ENCODE measurements around the gene TBCB. TPM values are rescaled to one million over a fixed set of nuclear protein-coding genes. Genes with fewer than 3 reads are reported as not detected.
A peak's percentile ranks its signal among the peaks of the same experiment; 100 is the strongest.
"Not testable (repeated sequence)": the region's sequence is repeated elsewhere in the genome, so short reads cannot be mapped to it uniquely, and the experiment has no call there.

Gene TBCB
- total RNA-seq, 4 donors from 2014 or later = 183 to 254 (median 225) TPM

DNA sequence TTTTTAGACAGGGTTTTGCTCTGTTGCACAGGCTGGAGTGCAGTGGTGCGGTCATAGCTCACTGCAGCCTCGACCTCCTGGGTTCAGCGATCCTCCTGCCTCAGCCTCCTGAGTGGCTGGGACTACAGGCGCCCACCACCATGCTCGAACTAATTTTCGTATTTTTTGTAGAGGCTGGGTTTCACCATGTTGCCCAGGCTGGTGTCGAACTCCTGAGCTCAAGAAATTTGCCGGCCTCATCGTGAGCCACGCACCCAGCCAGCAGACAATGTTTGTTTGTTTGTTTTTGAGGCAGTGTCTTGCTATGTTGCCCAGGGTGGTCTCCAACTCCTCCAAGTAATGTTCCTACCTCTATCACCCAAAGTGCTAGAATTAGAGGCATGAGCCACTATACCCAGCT is 37.9 kb downstream of the TBCB start:
- peak overlapping the region; percentile 90 to 98 (median 94) for H3K27ac ChIP-seq
- 91 to 94% methylated on average over 10 of the region's 10 CpGs for WGBS, 2 donors

DNA sequence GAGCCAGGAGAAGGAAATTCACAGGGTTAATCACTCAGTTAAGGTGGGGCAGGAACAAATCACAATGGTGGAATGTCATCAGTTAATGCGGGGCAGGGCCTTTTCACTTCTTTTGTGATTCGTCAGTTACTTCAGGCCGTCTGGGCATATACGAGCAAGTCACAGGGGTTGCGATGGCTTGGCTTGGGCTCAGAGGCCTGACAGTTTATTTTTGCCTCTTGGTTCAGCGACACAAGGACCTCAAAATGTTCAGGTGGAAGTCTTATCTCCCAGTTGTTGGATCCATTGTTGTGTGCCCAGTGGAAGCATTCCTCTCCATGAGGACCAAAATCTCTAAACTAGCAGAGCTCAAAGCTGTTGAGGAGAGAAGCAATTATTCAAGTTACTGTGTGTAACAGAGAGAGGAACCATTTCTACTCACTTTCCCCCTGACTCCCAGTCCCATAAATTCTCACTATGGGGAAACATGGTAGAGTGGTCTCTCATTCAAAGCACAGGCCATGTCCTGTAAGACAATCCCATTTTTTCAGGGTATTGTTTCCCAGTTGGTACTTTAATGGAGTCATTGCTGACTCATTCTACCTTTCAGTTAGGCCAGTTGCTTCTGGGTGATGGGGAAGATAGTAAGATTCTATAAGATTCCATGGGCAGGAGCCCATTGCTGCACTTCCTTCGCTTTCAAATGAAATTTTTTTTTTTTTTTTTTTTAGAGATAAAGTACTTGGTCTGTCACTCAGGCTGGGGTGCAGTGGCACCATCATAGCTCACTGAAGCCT is 45.7 kb downstream of the TBCB start:
- no peak for DNase-seq (ENCODE audit: low spot score in 2 of 2)
- Histone ChIP-seq H3K4me1 (peaks cover 0 to 4% (median 0%) of the 10 kb centered on the region in 4 donors), H3K27me3 (no peaks in the 10 kb centered on the region), H3K4me3 (no peak overlapping the region), H3K9me3 (no peaks in the 10 kb centered on the region), H3K36me3 (peaks cover 0 to 15% (median 0%) of the 10 kb centered on the region in 3 donors), H3K27ac (no peak overlapping the region)
- 72 to 82% methylated on average over 7 of the region's 7 CpGs for WGBS, 2 donors
- TF ChIP-seq EP300 (IDR thresholded peaks at IDR 0.05) (no peak), POLR2A (IDR thresholded peaks at IDR 0.05) (no peak)
- TF ChIP-seq, protein P1, sequence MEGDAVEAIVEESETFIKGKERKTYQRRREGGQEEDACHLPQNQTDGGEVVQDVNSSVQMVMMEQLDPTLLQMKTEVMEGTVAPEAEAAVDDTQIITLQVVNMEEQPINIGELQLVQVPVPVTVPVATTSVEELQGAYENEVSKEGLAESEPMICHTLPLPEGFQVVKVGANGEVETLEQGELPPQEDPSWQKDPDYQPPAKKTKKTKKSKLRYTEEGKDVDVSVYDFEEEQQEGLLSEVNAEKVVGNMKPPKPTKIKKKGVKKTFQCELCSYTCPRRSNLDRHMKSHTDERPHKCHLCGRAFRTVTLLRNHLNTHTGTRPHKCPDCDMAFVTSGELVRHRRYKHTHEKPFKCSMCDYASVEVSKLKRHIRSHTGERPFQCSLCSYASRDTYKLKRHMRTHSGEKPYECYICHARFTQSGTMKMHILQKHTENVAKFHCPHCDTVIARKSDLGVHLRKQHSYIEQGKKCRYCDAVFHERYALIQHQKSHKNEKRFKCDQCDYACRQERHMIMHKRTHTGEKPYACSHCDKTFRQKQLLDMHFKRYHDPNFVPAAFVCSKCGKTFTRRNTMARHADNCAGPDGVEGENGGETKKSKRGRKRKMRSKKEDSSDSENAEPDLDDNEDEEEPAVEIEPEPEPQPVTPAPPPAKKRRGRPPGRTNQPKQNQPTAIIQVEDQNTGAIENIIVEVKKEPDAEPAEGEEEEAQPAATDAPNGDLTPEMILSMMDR (IDR thresholded peaks at IDR 0.05) = no peak

More for the DNA sequence above, 37.9 kb downstream of the TBCB start:
- Histone ChIP-seq H3K27me3 (no peaks in the 10 kb centered on the region), H3K9me3 (no peaks in the 10 kb centered on the region), H3K36me3 (peaks cover 0 to 36% (median 9%) of the 10 kb centered on the region in 3 donors), H3K4me1 (peaks cover 0 to 32% (median 4%) of the 10 kb centered on the region in 4 donors), H3K4me3 (peak overlapping the region in 2 of 4 donors; percentile 58 to 68)
- TF ChIP-seq EP300 (IDR thresholded peaks at IDR 0.05) (no peak), POLR2A (IDR thresholded peaks at IDR 0.05) (no peak)
- TF ChIP-seq, protein P1 (IDR thresholded peaks at IDR 0.05) = no peak
- DNase-seq (ENCODE audit: low spot score in 2 of 2) = no peak

DNA sequence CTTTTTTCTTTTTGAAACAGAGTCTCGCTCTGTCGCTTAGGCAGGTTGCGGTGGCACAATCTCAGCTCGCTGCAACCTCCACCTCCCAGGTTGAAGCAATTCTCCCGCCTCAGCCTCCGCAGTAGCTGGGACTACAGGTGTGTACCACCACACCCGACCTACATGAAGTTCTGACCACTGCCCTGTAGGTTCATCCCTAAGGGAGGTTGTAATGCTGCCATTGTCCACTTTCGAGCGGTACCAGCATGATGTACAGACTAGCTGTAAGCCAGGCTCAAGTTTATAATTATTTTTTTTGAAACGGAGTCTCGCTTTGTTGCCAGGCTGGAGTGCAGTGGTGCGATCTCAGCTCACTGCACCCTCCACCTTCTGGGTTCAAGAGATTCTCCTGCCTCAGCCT is 48.5 kb downstream of the TBCB start:
- DNase-seq (ENCODE audit: low spot score in 2 of 2) = no peak
- TF ChIP-seq, protein P1 (IDR thresholded peaks at IDR 0.05) = no peak
- TF ChIP-seq EP300 (IDR thresholded peaks at IDR 0.05) (no peak), POLR2A (IDR thresholded peaks at IDR 0.05) (no peak)
- H3K27me3 ChIP-seq = no peaks in the 10 kb centered on the region
- peaks cover 0 to 19% (median 0%) of the 10 kb centered on the region in 3 donors for H3K36me3 ChIP-seq
- H3K4me1 ChIP-seq = no peaks in the 10 kb centered on the region
- no peaks in the 10 kb centered on the region for H3K9me3 ChIP-seq
- no peak overlapping the region for H3K27ac ChIP-seq
- 90 to 98% methylated on average over 12 of the region's 12 CpGs for WGBS, 2 donors
- H3K4me3 ChIP-seq = no peak overlapping the region

DNA sequence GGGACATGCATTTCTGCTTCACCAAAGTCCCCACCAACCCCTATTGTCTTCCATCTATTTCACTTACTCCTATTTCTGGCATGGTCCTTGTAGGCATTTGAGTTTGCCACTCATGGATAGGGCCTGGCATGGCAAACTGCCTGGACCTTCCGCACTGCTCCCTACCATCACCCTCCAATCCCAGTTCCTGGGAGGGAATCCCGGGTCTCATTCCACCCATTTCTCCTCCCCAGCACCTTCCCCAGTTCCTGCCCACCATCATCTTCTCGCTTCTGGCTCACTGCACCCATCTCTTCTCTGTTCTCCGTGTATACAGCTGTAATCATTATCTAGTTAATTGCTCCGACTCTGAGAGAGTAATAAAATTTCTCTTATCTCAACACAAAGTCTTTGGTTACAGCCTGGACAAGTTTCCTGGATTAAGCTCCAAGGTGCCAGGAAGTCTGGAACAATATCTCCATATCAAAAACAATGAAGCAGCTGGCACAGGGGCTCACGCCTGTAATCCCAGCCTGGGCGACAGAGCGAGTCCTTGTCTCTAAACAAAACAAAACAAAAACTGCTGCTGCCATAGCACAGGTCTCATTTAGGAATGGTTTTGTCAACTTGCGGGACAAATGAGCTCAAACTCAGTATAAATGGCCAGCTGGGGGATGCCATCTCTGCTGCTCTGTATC is 54.0 kb downstream of the TBCB start:
- Histone ChIP-seq H3K36me3 (peaks cover 0 to 12% (median 0%) of the 10 kb centered on the region in 3 donors), H3K9me3 (no peaks in the 10 kb centered on the region), H3K27ac (peak overlapping the region in 3 of 4 donors; percentile 36 to 71 (median 46)), H3K4me1 (peaks cover 0 to 7% (median 0%) of the 10 kb centered on the region in 4 donors), H3K27me3 (no peaks in the 10 kb centered on the region), H3K4me3 (no peak overlapping the region)
- WGBS, 2 donors = 57% methylated on average over 9 of the region's 9 CpGs
- no peak for DNase-seq (ENCODE audit: low spot score in 2 of 2)
- TF ChIP-seq EP300 (IDR thresholded peaks at IDR 0.05) = peak in 1 of 2 donors; percentile 15
- TF ChIP-seq, protein P1 (IDR thresholded peaks at IDR 0.05) = no peak

DNA sequence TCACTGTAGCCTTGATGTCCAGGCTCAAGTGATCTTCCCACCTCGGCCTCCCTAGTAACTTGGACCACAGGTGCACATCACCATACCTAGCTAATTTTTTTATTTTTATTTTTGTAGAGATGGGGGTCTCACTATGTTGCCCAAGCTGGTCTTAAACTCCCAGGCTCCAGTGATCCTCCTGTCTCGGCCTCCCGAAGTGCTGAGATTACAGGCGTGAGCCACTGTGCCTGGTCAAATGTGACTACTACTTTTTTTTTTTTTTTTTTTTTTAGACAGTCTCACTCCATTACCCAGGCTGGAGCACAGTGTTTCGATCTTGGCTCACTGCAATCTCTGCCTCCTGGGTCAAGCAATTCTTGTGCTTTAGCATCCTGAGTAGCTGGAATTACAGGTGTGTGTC is 57.6 kb downstream of the TBCB start:
- DNase-seq (ENCODE audit: low spot score in 2 of 2) = no peak
- no peak overlapping the region for H3K27ac ChIP-seq
- no peak overlapping the region for H3K4me3 ChIP-seq
- H3K36me3 ChIP-seq = no peaks in the 10 kb centered on the region
- WGBS, 2 donors = 89 to 90% methylated on average over 5 of the region's 5 CpGs
- H3K27me3 ChIP-seq = no peaks in the 10 kb centered on the region
- no peaks in the 10 kb centered on the region for H3K9me3 ChIP-seq
- TF ChIP-seq EP300 (IDR thresholded peaks at IDR 0.05) = no peak
- TF ChIP-seq, protein P1 (IDR thresholded peaks at IDR 0.05) = no peak
- no peak for TF ChIP-seq POLR2A (IDR thresholded peaks at IDR 0.05)
- H3K4me1 ChIP-seq = peaks cover 0 to 7% (median 0%) of the 10 kb centered on the region in 4 donors

DNA sequence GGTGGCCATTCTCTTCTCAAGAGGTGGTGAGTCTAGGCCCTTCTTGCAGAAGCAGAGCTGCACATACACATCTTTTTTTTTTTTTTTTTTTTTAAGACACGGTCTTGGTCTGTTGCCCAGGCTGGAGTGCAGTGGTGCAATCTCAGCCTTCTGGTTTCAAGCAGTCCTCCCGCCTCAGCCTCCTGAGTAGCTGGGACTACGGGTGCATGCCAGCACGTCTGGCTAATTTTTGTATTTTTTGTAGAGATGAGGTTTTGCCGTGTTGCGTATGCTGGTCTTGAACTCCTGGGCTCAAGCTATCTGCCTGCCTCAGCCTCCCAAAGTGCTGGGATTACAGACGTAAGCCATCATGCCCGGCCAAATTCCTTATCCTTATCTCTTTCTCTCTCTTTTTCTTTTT is 58.6 kb downstream of the TBCB start:
- H3K9me3 ChIP-seq; H3K27me3 ChIP-seq; H3K27ac ChIP-seq; H3K4me1 ChIP-seq; H3K36me3 ChIP-seq; DNase-seq (ENCODE audit: low spot score in 2 of 2); H3K4me3 ChIP-seq: not testable (repeated sequence)
- 81 to 84% methylated on average over 8 of the region's 8 CpGs for WGBS, 2 donors

All from tibial nerve (tissue), 4 donors.